HEK293T (cell line): ENCODE results near the gene FNDC3B.

ENCODE experiments used
- ARNT ChIP-seq: fragments of 450-650 bp; IDR thresholded peaks from 2 replicates; pipeline ENCODE4 v1.6.1; 2017; ENCODE audit warnings: mild to moderate bottlenecking
- FOXK2 ChIP-seq: fragments of 450-650 bp; IDR thresholded peaks from 2 replicates; pipeline ENCODE4 v1.6.1; 2016; ENCODE audit warnings: mild to moderate bottlenecking
- FOXM1 ChIP-seq: fragments of 450-650 bp; IDR thresholded peaks from 2 replicates; pipeline ENCODE4 v1.6.1; 2017; ENCODE audit warnings: mild to moderate bottlenecking, borderline replicate concordance
- NFRKB ChIP-seq: fragments of 450-650 bp; IDR thresholded peaks from 2 replicates; pipeline ENCODE4 v1.6.1; 2016; ENCODE audit warnings: mild to moderate bottlenecking, moderate library complexity
- SP1 ChIP-seq: fragments of 450-650 bp; IDR thresholded peaks from 2 replicates; pipeline ENCODE4 v1.6.1; 2017
- SUZ12 ChIP-seq: fragments of 450-650 bp; IDR thresholded peaks from 2 replicates; pipeline ENCODE4 v1.6.1; 2016; ENCODE audit warnings: mild to moderate bottlenecking
- ZNF384 ChIP-seq: fragments of 450-650 bp; IDR thresholded peaks from 2 replicates; pipeline ENCODE4 v1.6.1; 2016

DNA sequence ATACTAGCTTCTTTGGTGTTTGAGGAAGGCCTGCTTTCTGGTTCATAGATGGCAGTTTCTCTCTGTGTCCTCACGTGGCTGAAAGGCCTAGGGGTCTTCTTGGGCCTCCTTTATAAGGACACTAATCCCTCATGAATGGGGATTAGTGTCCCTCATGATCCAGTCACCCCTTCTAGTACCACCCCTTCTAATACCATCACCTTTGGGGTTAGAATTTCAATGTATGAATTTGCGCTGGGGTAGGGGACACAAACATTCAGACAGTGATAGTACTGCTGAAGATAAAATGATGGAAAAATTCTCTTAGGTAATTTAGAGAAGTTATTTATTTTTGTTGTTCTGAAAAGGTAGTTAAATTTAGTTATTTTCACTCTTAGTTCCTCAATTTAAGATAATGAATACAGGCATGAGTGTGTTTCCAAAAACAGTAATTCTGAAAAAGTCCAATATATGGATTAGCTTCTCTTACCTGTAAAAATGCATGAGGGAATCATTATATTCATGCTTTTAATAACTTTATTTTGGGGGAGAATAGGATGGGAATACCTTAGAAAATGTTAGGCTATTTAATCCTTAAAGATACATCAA lies 103.6 kb downstream of the FNDC3B start:
- TF ChIP-seq NFRKB (no peak), ARNT (no peak), SP1 (no peak), FOXM1 (no peak), ZNF384 (no peak), FOXK2 (no peak), SUZ12 (no peak)
